GM20431 (cell line): ENCODE results near the gene SLC22A23.

Source experiments
- in situ Hi-C: fragments of 300-500 bp; cut with MseI, MboI; formaldehyde crosslinking; loops from one replicate; pipeline ENCODE4 v1.15.0; 2020; ENCODE audit warnings: low sequenced_read_pairs; ENCODE audit not compliant: unreplicated experiment

SLC22A23 gene

GRCh38 chr6:3376893-3377535 lies 79.8 kb downstream of the SLC22A23 start:
- in situ Hi-C loops = no loop called here

DNA sequence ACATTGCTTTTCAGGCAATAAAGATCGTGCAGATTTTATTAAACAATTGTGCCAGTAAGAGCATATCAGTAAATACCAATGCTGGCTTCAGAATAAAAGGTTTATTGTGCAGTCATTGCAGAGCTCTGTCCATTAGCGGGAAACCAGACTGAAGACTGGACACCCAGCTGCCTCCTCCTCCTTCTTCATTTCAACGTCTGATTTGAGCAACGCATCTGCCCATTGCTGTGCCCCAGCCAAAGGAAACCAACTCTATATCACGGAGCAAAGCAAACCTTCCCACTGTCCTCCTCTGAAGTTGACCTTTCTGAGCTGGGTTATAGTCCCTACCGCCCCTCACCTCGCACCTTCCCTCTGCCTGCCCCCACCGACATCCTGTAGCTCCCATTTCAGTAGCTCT lies 80.8 kb downstream of the SLC22A23 start:
- in situ Hi-C loops = no loop called here

GRCh38 chr6:3373597-3374203 lies 83.2 kb downstream of the SLC22A23 start:
- in situ Hi-C loops = no loop called here

DNA sequence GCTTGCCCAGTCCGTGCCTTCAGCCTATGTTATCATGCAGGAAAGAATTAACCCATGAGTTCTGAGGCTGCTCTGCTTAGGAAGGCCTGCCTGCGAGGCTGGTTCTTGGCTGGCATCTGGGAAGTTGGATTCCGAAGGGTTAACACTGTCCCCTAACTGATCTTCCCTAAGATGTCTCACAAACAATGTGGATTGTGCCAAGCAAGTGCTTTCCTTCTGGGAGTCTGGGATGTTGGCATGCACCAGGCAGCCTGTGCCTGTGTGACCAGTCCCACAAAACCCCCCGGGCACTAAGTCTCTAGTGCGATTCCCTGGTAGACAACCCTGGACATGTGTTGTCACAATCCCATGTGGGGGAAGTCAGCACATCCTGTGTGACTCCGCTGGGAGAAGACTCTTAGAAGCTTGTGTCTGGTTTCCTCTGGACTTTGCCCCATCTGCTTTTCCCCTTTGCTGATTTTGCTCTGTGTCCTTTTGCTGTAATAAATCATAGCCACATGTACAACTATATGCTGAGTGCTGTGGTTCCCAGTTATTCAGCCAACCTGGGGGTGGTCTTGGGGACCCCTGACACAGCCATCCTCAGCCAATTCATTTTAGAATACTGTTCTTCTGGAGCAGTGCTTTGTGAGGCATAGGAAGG lies 83.8 kb downstream of the SLC22A23 start:
- in situ Hi-C loops = no loop called here

DNA sequence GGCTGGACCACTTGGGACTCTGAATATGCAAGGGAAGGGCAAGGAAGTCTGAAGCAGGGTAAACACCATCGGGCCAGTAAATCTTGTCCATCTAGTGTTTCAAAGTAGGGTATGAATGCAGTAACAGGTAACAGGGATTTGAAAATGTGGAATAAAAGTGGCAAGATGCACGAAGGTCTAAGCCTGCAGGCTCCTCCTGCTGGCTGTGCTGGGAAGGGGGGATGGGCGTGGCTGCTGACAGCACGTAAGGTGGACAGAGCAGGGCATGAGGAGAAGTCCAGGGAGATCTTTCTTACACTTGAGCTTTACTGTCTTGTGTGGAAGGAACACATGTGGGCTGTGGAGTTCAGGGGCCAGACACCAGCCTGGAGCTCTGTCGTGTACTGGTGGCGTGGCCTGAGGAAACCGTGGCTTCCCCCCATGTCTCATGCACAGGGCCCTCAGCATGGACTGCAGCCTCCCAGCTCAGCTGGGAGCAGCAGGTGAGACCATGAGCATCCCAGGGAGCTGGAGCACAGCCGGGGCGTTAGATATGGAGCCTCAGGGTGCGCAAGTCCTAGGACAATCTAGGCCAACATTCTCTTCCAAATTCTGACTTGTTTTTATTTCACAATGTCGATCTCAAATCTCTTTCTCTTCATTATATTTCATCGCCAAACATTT lies 84.5 kb downstream of the SLC22A23 start:
- in situ Hi-C loops = no loop called here

- in situ Hi-C loops = no loop called here
Measured at GRCh38 chr6:3371222-3371949, 85.5 kb downstream of the SLC22A23 start.

GRCh38 chr6:3370361-3371221 lies 86.3 kb downstream of the SLC22A23 start:
- in situ Hi-C loops = no loop called here

GRCh38 chr6:3369985-3370360 lies 86.9 kb downstream of the SLC22A23 start:
- in situ Hi-C loops = no loop called here

DNA sequence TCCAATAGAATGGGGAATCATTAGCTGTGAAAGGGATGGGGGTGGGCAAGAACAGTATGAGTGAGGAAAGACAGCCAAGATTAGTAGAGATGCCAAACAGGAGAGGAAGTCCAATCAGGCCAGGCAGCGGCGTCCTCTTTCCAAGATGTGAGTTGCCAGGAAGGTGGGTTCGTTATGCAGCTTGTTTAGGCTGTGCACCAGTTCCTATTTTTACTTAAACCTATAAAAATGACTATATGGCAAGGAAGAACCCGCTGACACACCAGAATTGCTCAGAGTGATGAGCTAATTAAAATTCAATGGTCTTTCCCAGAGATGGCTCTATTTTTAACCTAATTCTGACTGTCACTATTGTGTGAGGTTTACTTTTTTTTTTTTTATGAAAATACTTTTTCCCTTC lies 88.2 kb downstream of the SLC22A23 start:
- in situ Hi-C loops = no loop called here

DNA sequence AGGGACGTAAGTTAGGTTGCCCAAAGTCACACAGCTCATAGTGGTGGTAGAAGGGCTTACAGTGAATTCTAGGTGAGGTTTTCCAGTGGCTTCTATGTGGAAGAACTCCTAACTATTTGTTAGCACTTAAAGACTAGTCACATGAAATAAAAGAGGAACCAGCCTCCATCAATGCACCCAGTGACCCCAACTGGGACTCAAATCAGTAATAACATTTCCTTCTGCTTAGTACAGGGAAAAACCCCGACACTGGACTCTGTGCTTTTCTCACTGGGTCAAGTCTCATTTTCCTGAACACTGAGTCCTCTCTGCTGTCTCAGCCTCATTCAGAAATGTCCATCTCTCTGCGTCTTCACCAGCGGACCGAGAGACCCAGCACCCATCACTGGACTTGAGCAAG lies 89.2 kb downstream of the SLC22A23 start:
- in situ Hi-C loops = no loop called here

DNA sequence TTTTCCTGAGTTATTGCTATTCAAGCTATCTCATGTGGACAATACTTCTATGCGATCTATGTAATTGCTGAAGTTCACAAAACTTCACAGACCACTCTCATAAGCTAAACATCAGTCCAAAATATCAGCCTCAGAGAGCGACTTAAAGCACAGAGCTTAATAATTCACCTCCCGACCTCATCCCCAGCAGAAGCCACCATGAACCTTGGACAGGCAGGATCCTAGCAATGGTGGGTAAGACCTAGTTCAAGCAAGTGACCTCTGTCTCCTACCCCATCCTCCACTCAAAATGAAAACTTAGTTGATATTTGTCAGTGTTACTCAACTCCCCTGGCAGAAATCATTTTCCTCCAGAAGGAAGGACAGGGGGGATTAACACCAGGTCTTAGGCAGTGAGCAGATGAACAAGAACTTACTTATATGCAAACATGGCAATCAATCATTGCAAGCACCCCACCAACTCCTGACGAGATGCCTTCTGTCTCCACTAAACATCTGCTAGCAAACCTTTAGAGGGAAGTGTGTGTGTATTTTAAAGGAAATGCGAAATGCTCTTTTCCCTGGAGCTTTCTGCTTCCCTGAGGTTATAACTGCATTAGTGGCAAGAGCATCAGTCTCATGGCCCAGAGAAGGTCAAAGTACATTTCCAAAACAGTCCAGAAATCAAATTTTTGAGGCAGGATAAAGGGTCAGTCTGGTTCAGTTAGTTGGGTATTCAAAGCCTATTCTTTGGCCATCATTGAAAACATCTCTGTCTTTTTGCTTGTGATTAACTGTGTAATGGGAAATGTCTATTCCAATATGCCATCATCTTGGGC lies 90.0 kb downstream of the SLC22A23 start:
- in situ Hi-C loops = no loop called here

GRCh38 chr6:3364391-3364790 lies 92.5 kb downstream of the SLC22A23 start:
- in situ Hi-C loops = no loop called here

DNA sequence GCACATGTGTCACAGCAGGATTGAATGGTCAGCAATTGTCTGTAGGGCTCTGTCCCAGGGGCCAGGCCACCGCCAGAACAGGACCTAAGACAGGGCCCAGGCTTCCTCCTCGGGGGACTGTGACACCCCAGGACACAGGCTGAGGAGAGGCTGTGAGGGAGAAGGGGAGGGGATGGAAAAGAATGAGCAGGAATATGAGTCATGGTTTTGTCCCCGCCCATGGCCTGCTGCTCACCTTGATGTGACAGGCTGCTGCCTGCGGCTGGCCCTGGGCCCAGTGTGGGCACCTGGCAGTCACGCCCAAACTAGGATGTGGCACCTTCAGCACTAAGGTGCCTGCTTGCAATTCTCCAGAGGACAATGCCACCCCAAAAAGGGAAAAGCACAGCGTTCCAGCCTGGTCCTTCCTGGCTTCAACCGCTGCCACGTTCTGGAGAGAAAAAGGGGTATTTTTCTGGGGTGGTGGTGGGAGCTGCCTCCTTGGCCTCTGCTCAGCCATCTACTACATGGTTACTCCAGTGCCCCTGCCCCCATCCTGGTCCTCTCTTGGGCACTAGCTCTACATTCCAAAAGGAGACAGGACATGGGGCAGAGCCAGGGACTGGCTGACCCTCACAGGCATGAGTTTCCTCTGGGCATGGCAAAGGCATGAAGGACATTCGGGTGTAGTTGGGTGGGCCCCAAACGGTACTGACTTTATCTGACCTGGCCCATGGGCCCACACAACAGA lies 93.4 kb downstream of the SLC22A23 start:
- in situ Hi-C loops = no loop called here

DNA sequence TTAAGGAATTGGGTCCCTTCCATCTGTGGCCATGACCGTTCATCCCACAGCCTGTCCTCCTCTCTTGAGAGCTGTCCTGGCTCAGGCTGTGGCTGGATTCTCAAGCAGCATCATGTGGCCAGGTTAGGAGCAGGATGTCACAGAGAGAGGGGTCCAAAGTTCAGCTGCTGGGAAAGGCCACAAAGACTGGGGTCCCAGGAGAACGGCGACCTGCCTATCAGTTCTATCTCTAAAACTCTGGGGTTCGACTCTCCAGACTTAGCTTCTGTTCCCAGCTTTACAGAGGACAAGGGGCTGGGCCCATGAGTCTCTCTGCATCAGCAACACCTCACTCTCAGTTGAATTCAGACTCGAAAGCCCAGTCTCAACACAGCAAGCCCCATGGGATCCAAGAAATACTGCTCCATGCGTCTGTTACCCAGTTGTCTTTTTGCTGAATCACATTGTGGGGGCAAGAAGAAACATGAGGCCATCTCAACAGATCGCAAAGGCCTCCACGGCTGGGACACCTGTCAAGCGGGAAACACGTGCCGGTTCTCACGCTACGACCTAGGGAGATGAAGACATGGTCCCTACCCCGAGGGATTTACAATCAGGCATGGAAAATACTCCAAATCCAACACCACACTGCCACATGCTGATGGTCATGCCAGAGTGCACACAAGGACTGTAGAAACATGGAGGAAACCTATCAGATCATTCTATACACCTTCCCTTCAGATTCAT lies 95.4 kb downstream of the SLC22A23 start:
- in situ Hi-C loops = no loop called here

- in situ Hi-C loops = no loop called here
Measured at GRCh38 chr6:3360727-3361045, 96.2 kb downstream of the SLC22A23 start.

GRCh38 chr6:3359973-3360726 lies 96.7 kb downstream of the SLC22A23 start:
- in situ Hi-C loops = no loop called here
